GM21576 (cell line): Measurements from ENCODE around the gene PLCL1.

Source experiments
- ATAC-seq: cut with Tn5 transposase; IDR thresholded peaks from one replicate; pipeline ENCODE4 v1.9.1; 2021; ENCODE audit warnings: mild to moderate bottlenecking, moderate library complexity; ENCODE audit not compliant: unreplicated experiment

Gene PLCL1

DNA sequence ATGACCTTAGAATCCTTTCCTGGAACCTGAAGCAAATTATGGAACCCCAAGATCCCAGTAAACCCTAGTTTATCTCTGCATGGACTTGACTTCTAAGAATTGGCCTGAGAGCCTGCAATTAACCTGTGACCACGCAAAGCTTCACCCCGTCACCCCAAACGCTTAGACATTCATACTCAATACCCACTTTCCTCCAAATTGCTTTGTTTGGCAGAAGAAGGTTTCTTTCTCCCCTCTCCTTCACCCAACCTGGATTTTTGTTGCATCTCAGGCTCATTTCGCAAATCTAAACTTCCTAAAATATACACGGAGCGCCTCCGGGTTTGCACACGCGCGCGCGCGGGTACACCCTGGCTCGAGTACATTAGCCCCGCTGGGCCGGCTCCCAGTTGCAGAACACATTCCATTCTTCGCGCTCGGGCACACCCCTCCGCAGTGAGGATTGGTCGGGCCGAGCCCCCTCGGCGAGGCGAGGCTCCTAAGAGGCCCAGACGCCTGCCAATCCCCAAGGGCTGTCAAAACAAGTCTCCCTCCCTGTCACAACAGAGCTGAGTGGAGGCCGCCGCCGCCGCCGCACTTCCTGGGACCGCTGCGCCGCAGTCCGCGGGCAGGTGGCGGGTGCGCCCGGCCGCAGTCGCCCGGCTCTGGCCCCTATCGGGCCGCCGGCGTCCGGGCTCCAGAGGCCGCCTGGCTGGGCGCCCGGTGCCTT is at the start of gene PLCL1:
Gene PLCL1 (plus strand): TSS at position 545 of the 709 bp plus-strand sequence.
- peak; percentile 99 for ATAC-seq

DNA sequence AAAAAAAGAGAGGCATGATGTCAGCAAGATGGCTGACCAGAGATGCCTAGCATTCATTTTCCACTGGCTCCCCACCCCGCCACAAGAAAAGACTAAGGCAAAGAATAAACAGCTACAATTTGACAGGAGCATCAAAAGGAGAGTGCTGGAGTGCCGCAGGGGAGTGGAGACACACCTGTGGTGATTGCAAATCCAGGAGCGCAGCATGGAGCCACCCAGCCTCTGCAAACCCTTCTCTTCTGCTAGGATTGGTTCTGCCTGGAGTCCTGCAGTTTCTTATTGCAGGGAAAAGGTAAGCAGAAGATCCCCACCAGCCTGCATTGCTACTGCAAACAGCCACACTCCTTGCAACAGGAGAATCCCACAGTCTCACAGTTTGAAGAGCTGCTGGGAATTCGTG is 45.4 kb upstream of the PLCL1 start:
- no peak for ATAC-seq

DNA sequence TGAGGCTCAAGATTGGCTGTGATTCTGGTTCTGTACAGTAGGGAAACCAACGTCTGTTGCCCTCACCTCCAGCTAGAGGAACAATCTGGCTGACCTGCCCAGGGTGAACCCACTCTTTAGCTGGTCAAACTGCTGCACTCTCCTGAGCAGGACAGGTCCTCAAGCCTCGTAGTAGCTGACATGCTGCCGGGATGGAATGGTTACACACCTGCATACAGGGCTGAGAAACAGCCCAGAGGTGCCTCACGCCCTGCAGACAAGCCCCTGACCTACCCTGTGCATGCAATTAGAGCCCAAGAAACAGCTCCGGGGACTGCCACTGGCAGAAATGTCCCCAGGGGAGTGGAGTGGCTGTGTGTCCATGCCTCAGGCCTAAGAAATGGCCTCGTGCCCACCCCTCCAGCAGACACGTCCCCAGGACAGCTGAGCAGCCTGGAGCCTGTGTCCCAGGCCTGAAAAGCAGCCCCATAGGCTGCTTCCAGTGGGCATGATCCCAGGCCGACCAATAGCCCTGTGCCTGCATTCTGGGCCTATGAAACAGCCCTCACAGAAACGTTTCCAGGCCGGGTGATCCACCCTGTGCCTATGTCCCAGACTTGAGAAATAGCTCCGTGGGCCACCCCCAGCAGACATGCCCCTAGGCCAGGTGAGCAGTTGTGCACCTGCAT is 44.6 kb upstream of the PLCL1 start:
- no peak for ATAC-seq

DNA sequence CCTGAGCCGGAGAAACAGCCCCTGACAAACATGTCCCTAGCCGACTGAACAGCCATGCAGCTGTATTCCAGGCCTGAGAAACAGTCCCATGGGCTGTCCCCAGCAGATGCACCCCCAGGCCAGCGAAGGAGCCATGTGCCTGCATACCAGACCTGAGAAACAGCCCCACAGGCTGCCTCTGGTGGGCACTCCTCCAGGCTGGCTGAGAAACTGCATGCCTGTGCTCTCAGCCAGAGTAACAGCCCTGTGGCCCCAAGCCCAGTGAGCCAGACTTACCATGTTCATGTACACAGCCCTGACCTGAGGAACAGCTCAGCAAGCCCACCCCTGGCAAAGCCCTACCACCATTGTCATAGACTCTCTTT is 44.1 kb upstream of the PLCL1 start:
- ATAC-seq: no peak

DNA sequence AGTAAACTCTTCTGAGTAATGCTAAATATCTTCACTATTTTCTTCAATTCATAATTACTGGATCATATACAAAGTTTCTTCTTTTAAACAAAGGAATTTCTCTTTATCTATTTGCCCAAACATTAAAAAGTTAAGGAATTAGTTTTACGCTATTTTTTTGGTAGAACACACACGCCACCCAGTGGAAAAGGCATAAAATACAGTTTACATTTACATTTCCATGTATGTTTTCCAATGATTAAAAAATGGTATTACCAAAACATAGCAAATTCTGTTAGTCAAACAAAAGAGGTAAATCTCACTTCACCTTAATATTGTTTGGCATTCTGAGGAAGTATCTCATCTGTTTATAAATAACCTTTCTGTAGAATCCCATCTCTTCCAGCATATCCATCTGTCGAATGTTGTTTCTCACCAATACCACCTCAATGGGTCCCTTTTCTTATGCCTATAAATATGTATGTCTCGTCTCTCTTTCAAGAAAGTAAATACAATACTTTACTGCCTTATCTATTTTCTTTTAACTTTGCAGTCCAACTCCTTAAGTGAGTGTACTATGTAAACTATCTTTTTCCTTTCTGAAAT is 26.5 kb upstream of the PLCL1 start:
- no peak for ATAC-seq

DNA sequence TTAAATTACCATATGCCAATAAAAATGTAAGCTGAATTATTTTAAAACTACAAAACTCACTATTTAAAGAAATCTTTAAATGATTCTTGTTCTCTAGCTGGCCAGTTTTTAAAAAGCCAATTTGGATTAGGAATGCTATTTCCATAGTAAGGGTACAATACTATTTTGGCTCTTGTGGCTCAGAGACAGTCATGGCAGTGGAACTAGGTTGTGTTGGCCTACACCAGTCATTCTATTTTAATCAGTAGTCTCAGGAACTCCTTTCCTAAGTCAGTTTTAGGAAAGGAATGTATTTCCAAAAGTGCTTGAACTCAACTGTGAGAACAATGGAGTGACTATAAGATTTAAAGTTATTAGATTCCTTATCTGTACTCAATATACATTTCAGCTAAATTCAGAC is 25.1 kb upstream of the PLCL1 start:
- no peak for ATAC-seq

DNA sequence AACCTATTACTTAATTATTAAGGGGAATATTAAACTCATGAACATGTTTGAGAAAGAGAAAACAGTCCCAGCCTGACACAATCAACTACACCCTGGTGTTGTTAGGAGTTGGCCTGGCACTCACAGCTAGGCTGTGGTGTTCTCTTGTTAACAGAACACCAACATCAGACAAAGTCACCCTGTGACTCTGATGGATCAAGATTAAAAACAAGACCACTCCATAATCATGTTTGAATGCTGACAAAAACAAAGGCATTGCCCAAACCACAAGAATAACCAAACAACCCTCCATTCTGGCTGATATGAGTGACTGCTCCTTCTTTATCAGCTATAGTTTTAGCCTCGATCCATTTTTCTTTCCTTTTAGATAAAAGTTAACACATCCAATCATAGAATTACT is 22.3 kb upstream of the PLCL1 start:
- no peak for ATAC-seq

DNA sequence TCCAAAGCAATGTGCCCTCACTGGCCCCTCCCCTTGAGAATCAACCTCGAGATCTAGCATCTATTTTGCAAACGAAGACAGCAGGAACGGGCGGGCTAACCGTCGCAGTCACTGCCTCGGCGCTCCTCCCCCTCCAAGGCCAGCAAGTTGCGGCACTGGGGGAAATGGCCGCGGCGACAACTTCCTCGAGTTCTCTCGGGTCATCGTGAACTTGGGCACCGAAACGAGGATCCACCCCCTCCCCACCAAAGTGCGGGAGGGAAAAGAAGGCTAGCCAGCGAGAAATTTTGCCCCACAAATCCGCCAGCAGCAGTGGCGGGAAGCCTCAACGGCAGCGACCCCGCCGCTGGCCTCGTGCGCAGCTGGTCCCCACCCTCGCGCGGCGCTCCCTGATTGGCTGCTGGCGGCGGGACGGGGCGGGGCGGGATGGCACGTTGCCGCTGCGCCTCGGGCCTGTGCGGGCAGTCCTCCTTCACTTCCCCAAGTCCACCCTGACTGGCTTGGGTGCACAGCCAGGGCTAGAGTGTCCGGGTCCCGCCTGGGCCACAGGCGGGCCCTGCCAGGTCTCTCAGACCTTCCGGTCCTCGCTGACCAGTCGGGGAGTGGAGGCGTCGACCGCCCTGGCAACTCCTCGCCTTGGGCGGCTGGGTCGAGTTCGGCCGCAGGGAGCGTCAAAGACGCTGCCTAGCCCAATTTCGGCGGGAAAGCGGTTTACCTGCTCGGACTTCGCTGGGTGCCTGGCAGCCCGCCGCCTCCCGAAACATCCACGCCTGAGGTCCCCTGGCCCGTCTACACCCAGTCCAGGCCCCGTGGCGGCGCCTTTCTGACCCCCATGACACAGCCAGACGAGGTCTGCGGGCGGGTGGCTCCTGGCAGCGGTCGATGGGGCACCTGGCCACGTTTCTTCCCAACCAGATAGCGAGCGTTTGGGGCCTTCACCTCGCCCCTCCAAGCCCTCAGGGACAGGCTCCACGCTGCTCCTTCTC is 19.1 kb upstream of the PLCL1 start, which contains the start of gene BOLL:
Gene BOLL (minus strand): TSS at position 364 of the 986 bp plus-strand sequence. CDS start 3,469 bp downstream, outside the sequence.
- no peak for ATAC-seq

DNA sequence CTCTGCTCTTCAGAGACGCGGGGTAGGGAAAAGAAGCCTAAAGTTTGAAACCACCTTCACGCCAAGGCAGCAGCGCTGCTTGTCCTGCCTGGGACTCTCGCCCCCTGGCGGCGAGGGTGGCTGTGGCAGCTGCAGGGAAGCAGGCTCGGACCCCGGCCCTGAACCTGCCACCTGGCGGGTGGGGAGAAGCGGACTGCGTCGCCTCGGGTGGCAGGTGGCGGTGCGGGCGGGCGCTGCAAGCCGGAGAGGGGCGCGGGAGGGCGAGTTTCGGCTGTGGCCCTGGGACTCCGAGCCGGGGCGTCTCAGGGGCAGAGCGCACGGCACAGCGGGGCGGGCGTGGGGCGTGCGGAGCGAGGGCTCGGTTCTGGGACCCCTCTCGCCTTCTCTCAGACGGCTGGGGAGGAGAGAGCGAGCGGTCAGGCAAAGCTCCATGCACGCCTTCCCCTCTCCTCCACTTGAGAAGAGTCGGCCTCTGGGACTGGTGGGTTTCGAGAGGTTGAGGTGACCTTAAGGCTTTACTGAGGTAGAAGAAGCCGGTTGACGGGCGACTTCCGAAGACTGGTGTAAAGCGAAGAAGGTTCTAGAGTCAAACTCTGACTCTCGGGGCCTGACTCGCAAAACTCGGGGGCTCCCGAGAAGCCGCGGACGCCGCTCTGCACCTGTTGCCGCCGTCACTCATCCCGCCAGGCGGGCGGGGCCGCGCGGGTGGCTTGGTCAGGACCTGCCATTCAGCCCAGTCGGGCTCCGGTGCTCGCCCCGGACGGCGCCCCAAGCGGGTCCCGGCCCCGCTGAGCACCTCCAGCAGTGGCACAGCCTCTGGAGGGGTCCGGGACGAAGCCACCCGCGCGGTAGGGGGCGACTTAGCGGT is 18.1 kb upstream of the PLCL1 start:
- peak; percentile 59 for ATAC-seq

DNA sequence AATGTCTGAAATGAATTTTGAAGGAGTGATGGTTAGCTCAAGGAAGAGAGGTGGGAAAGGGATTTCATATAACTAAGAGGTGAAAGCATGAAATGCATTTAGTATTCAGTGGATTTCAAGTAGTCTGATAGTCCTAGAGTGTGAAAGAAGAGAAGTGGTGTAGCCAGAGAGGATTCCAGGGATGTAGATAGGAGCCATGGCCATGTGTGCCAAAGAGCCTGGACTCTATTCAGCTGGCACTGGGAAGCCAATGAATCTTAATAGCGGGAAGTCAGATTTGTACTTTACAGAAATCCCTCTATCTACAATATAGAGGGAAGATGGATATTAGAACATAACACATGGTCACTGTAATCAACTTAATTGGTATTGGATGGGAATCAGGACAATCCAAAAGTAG is 10.9 kb upstream of the PLCL1 start:
- ATAC-seq: no peak

DNA sequence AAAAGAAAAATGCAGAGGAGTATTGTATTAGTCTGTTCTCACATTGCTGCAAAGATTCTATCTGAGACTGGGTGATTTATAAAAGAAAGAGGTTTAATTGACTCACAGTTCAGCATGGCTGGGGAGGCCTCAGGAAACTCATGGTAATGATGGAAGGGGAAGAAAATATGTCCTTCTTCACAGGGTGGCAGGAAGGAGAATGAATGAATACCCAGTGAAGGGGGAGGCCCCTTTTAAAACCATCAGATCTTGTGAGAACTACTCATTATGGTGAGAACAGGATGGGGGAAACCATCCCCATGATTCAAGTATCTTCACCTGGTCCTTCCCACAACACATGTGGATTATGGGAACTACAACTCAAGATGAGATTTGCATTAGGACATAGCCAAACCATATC is 9.1 kb upstream of the PLCL1 start:
- ATAC-seq: no peak

DNA sequence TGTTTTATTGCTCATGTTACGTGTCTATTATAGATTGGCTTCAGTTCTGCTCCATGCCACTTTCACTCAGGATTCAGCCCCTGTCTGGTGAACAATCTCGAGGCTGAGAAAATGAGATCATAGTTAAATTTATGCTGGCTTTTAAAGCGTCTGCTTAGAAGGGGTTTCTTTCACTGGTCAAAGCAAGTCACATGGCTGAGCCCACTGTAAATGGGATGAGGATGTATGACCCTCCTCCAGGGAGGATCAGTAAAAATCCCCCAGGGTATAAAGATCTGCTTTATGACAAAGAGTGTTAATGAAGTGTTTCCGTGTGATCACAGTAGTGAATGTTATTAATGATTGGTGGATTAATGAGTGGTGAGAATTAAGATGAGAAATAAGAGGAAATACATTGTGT is 6.2 kb upstream of the PLCL1 start:
- no peak for ATAC-seq

DNA sequence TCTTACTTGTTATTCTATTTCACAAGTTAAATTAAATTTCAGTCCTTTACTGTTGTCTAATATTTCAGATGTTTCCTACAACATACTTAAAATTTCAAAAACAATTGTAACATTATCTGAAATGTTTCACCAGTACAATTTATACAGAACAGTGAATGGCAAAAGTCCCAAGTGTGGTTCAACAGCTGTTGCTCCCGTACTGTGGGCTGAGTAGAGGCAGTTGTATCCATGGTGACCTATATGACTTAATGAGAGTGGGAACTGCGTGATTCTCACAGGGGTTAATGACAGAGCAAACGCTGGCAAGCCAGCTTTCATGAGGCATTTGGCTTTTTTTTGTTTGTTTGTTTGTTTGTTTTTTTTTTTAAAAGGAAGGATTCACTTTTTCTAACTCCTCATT is 5.3 kb upstream of the PLCL1 start:
- ATAC-seq: no peak

DNA sequence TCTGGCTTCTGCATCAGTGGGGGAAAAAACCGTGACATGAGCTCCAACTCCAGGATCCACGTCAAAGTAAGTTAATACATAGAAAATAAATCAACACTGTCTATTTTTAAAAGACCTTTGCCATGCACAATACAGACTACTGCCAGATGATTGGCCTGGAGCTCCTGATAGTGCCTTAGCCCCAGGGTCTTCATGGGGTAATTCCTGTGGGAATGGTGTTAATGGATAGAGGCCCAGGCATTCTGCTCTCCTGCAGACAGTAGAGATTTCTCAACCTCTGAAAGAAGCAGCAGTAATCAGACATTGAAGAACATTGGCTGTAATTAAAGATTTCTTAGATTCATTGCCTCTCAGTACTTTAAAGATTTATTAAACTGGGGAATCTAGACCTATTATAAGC is 4.3 kb upstream of the PLCL1 start:
- no peak for ATAC-seq

DNA sequence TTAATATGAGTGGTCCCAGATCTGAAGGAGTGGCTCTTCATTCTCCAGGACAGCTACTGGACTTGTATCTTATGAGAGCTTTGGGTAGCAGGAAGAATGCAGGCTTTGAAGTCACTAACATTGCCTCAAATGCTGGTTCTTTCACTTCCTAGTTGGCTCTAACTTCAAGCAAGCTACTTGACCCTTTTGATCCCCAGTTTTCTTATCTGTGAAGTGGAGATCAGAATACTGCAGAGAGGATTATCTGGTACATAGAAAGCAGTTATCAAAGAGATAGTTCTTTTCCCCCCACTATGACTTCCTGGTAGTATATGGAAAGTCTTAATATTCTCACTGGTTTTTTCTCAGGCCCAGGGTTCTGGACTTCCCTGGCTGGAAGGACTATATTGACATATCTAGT is 3.4 kb upstream of the PLCL1 start:
- ATAC-seq: no peak

DNA sequence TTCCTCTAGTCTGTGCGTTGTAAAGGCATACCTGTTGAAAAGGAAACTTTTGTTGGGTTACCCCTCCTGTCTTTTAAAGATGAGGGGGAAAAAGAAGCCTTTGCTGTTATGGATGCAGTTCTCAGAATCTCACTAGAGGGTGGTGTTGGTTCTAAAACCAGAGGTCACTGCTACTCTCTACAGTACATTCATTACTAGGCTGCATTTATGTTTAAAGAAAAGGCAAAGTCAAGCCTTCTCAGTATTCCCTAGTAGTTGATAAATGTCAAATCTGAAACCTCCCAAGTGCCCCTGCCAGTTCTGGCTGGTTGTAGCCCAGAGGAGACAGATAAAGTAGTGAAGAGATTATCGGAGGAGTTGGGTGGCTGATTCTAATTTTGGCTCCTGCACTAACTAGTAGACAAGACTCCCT is 1.4 kb upstream of the PLCL1 start:
- ATAC-seq: peak; percentile 31

DNA sequence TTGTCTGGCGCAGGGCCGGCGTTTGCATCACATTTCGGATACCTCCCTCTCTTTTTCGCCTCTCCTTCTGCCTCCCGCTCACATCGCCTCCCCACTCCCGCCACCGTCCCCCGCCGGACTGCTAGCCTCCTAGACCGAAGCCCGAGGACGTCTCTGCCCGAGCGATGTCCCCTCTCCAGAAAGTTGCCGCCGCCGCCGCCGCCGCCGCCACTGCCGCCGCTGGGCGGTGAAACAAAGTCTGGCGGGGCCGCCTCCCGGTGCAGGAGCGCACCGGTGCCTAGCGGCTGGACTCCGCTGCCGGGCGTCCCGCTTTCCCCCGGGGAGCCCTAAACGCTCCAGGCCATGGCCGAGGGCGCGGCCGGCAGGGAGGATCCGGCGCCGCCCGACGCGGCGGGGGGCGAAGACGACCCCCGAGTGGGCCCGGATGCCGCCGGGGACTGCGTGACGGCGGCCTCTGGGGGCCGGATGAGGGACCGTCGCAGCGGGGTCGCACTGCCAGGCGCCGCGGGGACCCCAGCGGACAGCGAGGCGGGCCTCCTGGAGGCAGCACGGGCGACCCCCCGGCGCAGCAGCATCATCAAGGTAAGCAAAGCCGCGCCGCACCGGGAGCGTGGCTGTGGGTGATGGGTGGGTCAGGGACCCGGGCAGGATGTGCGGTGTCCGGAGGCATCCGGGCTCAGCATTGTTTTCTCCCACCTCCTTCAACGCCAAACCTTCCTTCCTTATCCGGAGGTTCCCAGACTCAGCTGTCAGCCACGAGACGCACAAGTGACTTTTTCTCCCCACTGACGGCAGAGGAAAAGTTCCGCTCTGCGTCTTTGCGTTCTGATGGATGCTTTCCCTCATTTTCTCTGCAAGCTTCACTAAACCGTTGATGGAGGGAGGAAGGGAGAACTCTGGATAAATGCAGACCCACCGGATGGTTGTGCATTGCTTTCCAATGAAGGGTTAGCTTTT is 643 bp downstream of the PLCL1 start:
- ATAC-seq: peak; percentile 28

DNA sequence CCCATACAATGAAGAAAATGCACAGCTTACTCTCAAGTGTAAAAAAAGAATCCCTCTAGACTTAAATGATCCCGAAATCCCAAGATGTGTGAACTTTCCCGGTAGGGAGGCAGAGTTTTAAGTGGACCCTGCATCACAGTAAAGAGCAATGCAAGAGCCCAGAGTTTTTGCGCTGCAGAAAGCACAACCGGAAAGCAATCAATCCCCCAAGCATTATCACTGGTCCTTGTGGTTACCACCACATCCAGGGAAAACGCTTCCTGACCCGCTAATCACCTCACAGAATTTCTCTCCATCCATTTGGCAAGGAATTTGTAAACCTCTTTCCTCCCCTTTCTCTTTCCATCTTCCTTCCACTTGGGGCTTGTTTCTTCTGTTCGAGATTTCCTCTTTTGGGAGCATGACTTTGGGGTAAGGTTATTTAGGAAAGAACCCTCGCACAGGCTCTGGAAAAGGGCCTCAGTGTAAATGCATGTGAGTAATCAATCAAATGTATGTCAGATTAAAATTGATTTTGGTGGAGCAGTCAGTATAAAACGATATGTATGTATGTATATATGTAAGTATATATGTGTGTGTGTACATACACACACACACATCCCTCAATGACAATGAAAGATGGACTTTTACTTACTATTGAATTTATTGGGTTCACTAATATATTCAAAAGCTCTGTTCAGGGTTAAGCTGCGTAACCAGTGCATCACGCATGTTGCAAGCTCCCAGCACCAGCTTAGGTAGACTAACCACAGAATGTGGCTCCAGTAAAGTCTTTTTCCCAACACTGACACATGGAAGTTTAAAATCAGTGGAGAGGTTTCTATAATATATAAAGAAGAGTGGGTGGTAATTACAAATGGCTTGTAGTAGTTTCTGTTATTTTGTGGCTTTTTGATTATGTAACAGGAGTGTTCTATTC is 1.6 kb downstream of the PLCL1 start:
- ATAC-seq: no peak
